GM21723 (cell line): ENCODE results near the gene IQUB.
"Not testable (repeated sequence)": the region's sequence is repeated elsewhere in the genome, so short reads cannot be mapped to it uniquely, and the experiment has no call there.

ENCODE experiments used
- ATAC-seq: cut with Tn5 transposase; IDR thresholded peaks from one replicate; pipeline ENCODE4 v1.9.1; 2021; ENCODE audit warnings: mild to moderate bottlenecking, moderate library complexity; ENCODE audit not compliant: unreplicated experiment

IQUB gene

DNA sequence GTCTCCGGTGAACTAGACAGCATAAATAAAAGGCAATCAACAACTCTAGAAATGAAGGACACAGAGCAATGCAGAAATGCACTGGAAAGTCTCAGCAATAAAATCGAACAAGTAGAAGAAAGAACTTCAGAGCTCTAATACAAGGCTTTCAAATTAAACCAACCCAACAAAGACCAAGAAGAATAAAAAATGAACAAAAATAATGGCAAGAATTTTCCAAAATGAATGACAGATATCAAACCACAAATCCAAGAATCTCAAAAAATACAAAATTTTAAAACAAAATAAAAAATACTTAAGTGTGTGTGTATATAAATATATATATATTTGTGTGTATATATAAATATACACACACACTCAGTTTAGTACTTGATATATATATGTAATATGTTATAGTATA, 110.8 kb downstream of the IQUB start:
- ATAC-seq = no peak

DNA sequence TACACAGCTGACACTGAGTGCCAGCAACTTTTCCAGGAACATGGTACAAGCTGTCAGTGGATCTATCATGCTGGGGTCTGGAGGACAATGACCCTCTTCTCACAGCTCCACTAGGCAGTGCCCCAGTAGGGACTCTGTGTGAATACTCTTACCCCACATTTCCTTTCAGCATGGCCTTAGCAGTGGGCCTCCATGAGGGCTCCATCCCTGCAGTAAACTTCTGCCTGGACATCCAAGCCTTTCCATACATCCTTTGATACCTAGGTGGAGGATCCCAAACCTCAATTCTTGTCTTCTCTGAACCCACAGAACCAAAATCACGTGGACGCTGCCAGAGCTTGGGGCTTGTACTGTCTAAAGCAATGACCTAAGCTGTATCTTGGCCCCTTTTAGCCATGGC, 116.8 kb downstream of the IQUB start:
- no peak for ATAC-seq

DNA sequence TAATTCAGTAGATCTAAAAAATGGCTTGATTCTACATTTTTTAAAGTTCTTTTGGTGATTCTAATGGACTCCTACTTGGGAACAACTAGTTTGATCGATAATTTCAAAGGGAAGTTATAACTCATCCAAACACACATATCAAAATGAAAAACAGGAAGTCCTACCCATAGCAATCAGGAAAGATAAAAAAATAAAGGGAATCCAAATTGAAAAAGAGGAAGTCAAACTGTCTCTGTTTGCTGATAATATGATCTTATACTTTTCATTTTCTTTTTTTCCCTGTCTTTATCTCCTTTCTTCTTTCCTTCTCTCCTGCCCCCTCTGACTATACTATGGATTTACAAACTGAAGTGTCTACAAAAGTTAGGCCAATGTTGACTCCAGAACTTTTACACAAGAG, 118.8 kb downstream of the IQUB start:
- ATAC-seq = no peak

DNA sequence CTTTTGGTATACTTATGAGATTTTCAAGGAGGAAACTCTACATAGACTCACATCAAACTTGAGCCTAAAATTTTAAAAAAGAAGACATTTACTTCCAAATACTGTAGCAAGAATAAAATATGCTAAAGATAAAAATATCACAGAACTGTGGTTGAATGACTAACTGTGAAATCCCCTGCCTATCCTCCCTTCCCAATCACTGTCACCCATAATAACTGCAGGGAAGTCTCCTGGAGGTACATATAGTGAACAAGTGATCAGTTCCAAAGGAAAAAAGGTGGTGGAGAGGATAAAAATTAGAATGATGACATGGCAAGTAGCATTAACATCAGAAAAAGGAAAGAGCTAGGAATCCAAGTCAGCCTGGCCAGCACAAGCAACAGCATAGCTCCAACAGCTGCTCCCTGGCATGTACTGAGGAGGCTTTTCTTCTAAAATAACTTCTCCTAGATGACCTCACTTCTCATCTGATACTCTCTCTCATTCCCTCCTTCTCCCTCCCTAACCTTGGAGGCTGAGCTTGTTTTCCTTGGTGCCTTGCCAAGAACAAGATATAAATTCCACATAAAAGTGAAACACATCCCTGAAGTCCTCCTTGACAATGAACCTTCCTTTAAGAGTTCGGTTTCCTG, 124.0 kb downstream of the IQUB start:
- no peak for ATAC-seq

DNA sequence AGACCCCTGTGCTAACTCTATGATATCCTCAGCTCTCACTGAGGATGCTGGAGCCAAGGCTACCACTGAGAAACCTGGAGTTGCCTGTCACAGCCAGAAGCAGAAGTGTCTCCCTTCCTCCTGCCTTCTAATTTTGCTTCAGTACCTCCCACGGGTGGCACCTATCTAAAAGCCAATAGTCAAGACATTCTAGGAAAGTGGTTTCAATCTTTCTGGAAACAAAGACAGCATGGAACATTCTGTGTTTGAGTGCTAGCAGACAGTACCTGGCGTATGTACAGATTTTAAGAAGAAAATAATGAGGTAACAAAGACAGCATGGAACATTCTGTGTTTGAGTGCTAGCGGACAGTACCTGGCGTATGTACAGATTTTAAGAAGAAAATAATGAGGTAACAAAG, 126.4 kb downstream of the IQUB start:
- ATAC-seq = not testable (repeated sequence)
